ENCODE data around the gene IPCEF1.

DNA sequence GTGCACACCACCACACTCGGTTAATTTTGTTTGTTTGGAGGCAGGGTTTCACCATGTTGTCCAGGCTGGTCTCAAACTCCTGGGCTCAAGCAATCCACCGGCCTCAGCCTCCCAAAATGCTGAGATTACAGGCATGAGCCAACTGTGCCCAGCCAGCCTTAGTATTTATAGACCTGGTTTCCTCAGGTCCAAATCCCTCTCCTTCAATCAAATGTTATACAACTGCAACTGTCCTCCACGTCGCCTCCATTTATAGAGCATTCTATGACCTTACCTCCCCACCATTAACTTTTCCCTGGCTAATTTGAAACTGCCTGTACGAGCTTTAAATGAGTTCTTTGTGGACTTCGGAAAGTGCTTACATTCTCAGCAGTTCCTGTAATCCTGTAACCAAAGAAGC, 39.3 kb upstream of the IPCEF1 start:
- TF ChIP-seq, protein P1, sequence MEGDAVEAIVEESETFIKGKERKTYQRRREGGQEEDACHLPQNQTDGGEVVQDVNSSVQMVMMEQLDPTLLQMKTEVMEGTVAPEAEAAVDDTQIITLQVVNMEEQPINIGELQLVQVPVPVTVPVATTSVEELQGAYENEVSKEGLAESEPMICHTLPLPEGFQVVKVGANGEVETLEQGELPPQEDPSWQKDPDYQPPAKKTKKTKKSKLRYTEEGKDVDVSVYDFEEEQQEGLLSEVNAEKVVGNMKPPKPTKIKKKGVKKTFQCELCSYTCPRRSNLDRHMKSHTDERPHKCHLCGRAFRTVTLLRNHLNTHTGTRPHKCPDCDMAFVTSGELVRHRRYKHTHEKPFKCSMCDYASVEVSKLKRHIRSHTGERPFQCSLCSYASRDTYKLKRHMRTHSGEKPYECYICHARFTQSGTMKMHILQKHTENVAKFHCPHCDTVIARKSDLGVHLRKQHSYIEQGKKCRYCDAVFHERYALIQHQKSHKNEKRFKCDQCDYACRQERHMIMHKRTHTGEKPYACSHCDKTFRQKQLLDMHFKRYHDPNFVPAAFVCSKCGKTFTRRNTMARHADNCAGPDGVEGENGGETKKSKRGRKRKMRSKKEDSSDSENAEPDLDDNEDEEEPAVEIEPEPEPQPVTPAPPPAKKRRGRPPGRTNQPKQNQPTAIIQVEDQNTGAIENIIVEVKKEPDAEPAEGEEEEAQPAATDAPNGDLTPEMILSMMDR (conservative IDR thresholded peaks at IDR 0.05): no peak
- TF ChIP-seq EZH2 (IDR thresholded peaks at IDR 0.05; ENCODE audit: low read depth): no peak
